Measurements from ENCODE around the gene RFX3. TPM values are rescaled to one million over a fixed set of nuclear protein-coding genes. Genes with fewer than 3 reads are reported as not detected.

RFX3 gene
- total RNA-seq, 4 donors from 2014 or later: 7.0 to 11.3 (median 8.6) TPM

DNA sequence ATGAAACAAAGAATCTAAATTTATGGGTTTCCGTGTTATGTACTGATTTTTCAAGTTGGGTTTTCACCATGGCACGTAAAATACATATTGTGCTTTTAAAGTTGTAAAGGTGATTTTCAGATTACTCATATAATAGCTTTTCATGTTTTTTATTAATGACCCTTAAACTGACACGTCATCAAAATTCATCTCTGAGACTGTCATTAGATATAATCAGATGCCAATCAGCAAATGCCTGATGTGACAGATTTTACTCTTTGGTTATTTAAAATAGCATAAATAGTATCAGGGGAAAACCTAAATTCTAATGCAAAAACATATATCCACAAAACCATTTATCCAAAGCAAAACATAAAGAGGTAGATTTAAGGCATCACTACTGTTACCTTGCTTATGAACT is 11.0 kb downstream of the RFX3 start:
- DNase-seq (ENCODE audit: low spot score) (no peak), ATAC-seq (ENCODE audit: low FRiP score) (no peak)
- TF ChIP-seq, protein P1, sequence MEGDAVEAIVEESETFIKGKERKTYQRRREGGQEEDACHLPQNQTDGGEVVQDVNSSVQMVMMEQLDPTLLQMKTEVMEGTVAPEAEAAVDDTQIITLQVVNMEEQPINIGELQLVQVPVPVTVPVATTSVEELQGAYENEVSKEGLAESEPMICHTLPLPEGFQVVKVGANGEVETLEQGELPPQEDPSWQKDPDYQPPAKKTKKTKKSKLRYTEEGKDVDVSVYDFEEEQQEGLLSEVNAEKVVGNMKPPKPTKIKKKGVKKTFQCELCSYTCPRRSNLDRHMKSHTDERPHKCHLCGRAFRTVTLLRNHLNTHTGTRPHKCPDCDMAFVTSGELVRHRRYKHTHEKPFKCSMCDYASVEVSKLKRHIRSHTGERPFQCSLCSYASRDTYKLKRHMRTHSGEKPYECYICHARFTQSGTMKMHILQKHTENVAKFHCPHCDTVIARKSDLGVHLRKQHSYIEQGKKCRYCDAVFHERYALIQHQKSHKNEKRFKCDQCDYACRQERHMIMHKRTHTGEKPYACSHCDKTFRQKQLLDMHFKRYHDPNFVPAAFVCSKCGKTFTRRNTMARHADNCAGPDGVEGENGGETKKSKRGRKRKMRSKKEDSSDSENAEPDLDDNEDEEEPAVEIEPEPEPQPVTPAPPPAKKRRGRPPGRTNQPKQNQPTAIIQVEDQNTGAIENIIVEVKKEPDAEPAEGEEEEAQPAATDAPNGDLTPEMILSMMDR (IDR thresholded peaks at IDR 0.05): no peak

DNA sequence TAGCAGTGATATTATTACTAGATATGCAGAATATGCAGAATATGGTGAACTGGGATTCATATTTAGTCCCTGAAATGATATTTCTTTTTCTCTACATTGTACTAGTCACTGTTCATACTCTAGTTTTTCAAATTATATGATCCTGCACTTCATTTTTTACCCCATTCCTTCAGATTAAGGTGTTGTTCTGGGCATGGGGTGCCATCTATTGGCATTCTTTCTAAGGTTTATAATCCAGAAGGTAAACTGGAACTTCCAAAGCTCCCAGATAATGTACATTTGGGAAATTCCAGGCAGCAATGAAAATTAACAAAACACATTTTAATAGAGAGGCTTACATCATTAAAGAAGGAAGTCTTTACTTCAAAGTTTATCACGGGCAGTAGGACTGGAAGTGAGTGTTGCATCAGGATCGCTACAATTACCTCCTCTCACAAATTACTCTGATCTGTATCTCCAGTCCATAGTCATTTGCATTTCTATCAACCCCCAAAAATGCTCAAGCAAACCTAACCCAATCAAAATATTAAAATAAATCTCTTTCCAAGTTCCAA is 12.5 kb downstream of the RFX3 start:
- no peak for DNase-seq (ENCODE audit: low spot score)
- TF ChIP-seq, protein P1 (IDR thresholded peaks at IDR 0.05): no peak
- no peak for ATAC-seq (ENCODE audit: low FRiP score)

DNA sequence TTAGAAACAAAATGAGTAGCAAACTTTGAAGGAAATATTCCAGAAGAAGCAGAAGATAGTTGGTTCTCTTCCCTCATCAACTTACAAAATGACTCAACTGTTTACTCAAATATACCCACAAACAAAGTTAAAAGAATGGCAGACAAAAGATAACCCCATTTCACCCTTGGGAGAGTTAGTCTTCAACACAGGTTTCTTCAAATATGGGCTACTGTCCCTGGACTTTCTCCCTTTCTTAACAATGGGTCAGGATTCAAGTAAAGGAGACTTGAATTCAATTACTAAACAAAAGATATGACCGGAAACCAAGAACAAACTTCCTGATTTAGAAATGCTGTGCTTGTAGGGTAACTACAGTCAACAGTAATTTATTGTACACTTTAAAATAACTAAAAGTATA is 14.2 kb downstream of the RFX3 start:
- ATAC-seq (ENCODE audit: low FRiP score) (no peak), DNase-seq (ENCODE audit: low spot score) (no peak)
- TF ChIP-seq, protein P1 (IDR thresholded peaks at IDR 0.05): no peak

DNA sequence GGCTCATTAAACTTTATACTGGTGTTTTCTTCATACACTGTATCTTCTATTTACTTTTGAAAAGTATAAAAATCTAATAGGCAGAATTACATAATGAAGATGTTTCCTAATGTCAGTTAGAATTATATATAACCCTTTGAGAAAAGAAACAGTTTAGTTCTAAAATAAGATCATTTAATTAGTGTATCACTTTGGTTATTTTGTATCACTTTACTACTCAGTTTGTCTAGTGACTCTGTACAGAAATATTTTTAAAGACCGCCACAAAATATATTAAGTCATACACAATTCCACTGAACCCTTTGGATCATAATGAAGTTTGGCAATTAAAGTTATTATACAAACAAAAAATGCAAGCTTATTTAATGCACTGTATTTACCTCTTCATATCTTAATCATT is 15.0 kb downstream of the RFX3 start:
- TF ChIP-seq, protein P1 (IDR thresholded peaks at IDR 0.05): no peak
- DNase-seq (ENCODE audit: low spot score) (no peak), ATAC-seq (ENCODE audit: low FRiP score) (no peak)

DNA sequence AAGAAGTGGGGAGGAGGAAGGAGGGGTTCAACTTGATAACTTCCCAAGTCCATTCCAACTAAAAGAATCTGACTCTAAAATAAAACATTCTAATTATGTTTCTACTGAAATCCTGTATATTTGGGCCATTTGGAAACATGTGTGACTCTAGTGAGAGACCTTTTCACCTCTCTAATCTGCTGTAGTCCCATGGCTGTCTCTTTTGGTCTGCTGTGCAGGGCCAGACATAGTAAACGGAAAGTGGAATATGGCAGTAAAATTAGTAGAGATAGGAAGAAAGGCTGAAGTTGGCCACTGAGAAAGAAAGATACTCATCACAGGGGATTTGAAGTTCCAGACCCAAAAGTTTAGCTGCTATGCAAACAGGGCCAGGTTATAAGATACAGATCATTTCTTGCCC is 15.9 kb downstream of the RFX3 start:
- no peak for ATAC-seq (ENCODE audit: low FRiP score)
- TF ChIP-seq, protein P1 (IDR thresholded peaks at IDR 0.05): no peak
- DNase-seq (ENCODE audit: low spot score): no peak

DNA sequence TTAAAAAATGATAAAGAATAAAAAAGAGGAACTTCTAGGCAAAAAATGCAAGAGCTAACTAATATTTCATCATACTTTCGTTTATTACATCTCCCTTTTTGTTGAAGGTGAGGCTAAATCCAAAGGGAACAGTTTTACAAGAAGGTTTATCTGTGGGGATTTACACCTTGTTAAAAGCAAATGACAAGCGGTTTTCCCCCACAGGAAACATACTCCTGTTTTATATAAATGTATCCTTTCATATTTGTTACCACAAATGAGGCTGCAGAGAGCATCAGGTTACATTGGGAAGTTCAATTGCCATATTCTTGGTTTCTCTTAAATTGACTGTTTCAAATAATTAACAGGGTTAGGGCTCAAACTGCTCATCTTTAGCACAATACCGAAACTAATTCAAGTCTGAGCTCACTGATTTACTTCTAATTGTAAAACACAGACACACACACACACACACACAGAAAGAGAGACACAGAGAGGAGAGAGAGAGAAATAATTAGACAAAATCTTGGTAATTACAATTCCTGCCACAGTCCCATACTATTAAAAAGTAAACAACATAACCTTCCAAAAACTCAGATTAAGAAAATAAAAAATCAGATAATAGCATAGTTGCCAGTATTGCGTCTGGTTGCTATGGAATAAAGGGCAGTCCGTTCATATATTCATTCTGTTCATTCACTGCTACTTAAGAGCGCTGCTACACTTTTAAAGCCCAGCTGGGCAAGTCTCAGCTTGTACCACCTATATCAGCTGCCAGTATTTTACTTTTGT is 17.1 kb downstream of the RFX3 start:
- TF ChIP-seq, protein P1 (IDR thresholded peaks at IDR 0.05): no peak
- ATAC-seq (ENCODE audit: low FRiP score) (no peak), DNase-seq (ENCODE audit: low spot score) (no peak)

DNA sequence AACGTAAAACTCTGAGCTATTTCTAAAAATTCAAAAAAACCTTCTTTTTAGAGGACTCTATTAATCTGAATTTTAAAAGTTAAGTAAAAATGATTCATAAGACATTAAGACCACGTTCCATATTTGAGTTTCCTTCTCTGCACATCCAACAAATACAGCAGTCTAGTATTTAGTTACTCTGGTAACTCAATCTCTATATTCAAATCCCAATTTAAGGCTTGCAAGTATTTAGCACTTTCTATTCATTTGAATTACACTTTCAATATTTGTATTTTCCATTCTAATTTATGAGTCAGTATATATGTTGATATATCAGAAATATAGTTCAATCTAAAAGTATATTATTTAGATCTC is 17.7 kb downstream of the RFX3 start:
- DNase-seq (ENCODE audit: low spot score): no peak
- no peak for ATAC-seq (ENCODE audit: low FRiP score)
- TF ChIP-seq, protein P1 (IDR thresholded peaks at IDR 0.05): no peak

All from omental fat pad (tissue), 4 donors.